Lower leg skin (tissue), 3 donors: ENCODE measurements around the gene TMTC2.

Experiments used
- POLR2A ChIP-seq, 2 donors: fragments of 450-650 bp; IDR thresholded peaks; one replicate each; pipeline ENCODE4 v1.6.1; 2016 to 2017; ENCODE audit warnings: antibody characterized with exemption in 2 of 2, mild to moderate bottlenecking in 1 of 2, moderate library complexity in 1 of 2
- TF ChIP-seq, protein P1 (sequence below), 3 donors: fragments of 450-650 bp; IDR thresholded peaks; one replicate each; pipeline ENCODE4 v1.5.1; 2016; ENCODE audit warnings: antibody characterized with exemption in 3 of 3, mild to moderate bottlenecking in 3 of 3, moderate library complexity in 2 of 3

DNA sequence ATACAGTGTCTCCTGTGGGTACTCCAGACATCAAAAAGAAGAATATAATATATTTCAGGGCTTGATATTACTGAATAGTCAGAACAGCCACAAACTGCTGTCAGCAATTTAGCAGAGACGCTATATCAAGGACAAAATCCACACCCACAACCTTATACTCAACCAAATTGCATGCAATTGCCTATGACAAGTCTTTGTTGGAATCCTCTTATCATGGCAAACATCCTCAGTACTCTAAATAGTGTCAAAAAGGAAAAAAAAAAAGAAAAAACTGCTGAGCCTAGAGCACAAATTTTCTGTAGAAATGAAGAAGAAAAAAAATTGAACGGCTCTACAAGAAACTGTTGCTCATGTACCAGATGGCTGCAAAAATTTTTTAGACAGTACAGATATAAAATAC lies 485.7 kb downstream of the TMTC2 start:
- TF ChIP-seq, protein P1, sequence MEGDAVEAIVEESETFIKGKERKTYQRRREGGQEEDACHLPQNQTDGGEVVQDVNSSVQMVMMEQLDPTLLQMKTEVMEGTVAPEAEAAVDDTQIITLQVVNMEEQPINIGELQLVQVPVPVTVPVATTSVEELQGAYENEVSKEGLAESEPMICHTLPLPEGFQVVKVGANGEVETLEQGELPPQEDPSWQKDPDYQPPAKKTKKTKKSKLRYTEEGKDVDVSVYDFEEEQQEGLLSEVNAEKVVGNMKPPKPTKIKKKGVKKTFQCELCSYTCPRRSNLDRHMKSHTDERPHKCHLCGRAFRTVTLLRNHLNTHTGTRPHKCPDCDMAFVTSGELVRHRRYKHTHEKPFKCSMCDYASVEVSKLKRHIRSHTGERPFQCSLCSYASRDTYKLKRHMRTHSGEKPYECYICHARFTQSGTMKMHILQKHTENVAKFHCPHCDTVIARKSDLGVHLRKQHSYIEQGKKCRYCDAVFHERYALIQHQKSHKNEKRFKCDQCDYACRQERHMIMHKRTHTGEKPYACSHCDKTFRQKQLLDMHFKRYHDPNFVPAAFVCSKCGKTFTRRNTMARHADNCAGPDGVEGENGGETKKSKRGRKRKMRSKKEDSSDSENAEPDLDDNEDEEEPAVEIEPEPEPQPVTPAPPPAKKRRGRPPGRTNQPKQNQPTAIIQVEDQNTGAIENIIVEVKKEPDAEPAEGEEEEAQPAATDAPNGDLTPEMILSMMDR (IDR thresholded peaks at IDR 0.05) = no peak
- TF ChIP-seq POLR2A (IDR thresholded peaks at IDR 0.05) = no peak
